GM20000 (cell line): ENCODE data around the gene CADPS.

Experiments used
- DNase-seq: peaks from one replicate; pipeline ENCODE4 v3.0.0; 2012; ENCODE audit warnings: low spot score
- CTCF ChIP-seq: IDR thresholded peaks from 2 replicates; pipeline ENCODE4 v1.5.1; 2012; ENCODE audit warnings: mild to moderate bottlenecking, control low read depth; ENCODE audit errors: extremely low read depth, missing control alignments

The CADPS gene

GRCh38 chr3:62888180-62888579 lies 13.0 kb upstream of the CADPS start:
- no peak for TF ChIP-seq CTCF
- no peak for DNase-seq

GRCh38 chr3:62885136-62885535 lies 9.9 kb upstream of the CADPS start:
- no peak for TF ChIP-seq CTCF
- DNase-seq = no peak

GRCh38 chr3:62884096-62884870 lies 9.1 kb upstream of the CADPS start:
- TF ChIP-seq CTCF = no peak
- DNase-seq = no peak

- no peak for DNase-seq
- TF ChIP-seq CTCF = no peak
Observed at GRCh38 chr3:62882676-62883200, 7.5 kb upstream of the CADPS start.

GRCh38 chr3:62876064-62876463 lies 848 bp upstream of the CADPS start:
- DNase-seq = peak; percentile 26
- TF ChIP-seq CTCF = no peak

- no peak for DNase-seq
- no peak for TF ChIP-seq CTCF
Observed at GRCh38 chr3:62875558-62876002, 364 bp upstream of the CADPS start.
